Left ventricle myocardium superior (tissue), 1 donor: ENCODE data around the gene COX10. TPM values are rescaled to one million over a fixed set of nuclear protein-coding genes. Genes with fewer than 3 reads are reported as not detected.
"Not testable (repeated sequence)": the region's sequence is repeated elsewhere in the genome, so short reads cannot be mapped to it uniquely, and the experiment has no call there.

ENCODE experiments used
- ATAC-seq: fragments of 200-7000 bp; cut with Tn5 transposase; one replicate; pipeline ENCODE4 v1.9.1; 2020; ENCODE audit warnings: mild to moderate bottlenecking, moderate library complexity
- DNase-seq: peaks from one replicate; pipeline ENCODE4 v3.0.0-alpha.2; 2020
- intact Hi-C: fragments of 100-400 bp; cut with micrococcal nuclease; formaldehyde crosslinking; loops from one replicate; pipeline ENCODE4 v1.11.0; 2022
- long read RNA-seq: library from polyadenylated mRNA; unstranded; transcript quantifications from one replicate; pipeline ENCODE4 v2.0.0, GENCODE V29; 2021
- total RNA-seq: library from RNA; stranded (reverse); fragmentation: NEBNext Ultra II Directional; extraction: Animal tissue kit (Norgen Biotek cat#: 25700); gene quantifications from one replicate; pipeline ENCODE4 v1.2.1, GENCODE V29; 2021
- donor health status: DM: no; HTN: yes; CAD: no; lungs with severe emphysema.

The COX10 gene
- 50.6 TPM for total RNA-seq
- long read RNA-seq, transcript COX10-201 (7 exons, 2,873 nt) = major isoform, 15 of 29 reads
- long read RNA-seq, partial matches to known transcripts = 4 of 29 reads
- long read RNA-seq, other reads (novel, unspliced or antisense) = 10 of 29 reads

DNA sequence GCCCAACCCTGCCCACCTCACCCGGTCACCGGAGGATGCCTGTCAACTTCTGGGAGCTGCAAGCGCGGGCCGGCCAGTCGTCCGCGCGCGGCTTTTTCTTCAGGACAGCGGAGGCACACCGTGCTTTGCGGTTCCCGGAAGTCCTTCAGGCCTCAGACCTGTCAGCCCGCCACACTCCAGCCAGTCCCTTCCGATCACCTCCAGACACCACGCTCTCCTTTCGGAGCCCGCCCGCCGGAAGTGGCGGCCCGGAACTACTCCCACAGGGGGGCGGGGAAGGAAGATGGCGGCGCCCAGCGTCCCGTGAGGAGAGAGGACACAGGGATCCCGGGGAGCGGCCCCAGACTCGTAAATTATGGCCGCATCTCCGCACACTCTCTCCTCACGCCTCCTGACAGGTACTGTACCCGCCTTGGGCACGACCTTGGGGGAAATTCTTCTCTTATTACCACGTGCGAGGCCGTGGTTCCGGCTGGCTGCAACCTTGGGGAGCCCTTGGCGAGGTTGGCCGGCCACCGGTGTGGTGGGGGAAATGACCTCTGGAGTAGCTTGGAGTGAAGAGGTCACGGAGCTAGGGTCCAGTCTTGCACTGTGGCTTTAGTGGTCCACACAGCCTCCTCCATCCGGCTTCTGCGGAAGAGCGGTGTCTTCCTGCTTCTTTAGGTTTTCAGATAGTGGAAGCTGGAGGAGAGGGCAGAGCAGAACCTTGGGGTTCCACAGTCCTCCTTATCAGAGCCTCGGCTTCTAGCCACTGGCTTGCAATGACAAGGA lies at the start of gene COX10:
Gene COX10, plus strand, starts transcription at position 254 of the 771 bp plus-strand sequence. Its CDS starts 102 bp downstream, at position 356.
- DNase-seq (peak; percentile 93), ATAC-seq (peak; percentile 100)
- intact Hi-C loops = loop anchor here (10.0 kb wide), 1 partner anchor 235 kb away; the partner anchor contains the start of gene HS3ST3B1

DNA sequence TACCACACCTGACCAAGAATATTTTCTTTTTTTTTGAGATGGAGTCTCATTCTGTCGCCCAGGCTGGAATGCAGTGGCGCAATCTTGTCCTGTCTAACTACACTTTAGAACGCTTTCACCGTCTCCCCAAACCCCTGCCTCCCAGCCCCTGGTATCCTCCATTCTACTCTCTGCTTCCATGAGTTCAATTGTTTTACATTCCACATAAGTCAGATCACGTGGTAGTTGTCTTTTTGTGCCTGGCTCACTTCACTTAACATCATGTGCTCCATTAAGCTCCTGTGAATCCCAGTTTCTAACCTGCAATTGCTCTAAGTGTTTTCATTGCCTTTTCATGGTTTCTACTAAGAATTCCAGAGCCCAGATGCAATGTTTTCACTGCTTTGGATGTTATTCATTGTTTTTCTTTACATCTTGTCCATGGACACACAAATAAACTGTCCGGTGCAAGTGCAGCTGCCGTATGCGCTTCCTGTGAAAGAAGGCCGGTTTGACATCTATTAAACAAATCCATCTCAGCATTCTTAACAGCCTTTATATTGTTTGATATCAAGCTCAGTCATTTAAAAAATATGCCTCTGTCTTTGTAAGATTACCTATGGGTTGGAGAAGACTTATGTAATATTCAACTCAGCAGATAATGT lies 47.5 kb upstream of the COX10 start:
- intact Hi-C loops, ATAC-seq, DNase-seq: not testable (repeated sequence)

DNA sequence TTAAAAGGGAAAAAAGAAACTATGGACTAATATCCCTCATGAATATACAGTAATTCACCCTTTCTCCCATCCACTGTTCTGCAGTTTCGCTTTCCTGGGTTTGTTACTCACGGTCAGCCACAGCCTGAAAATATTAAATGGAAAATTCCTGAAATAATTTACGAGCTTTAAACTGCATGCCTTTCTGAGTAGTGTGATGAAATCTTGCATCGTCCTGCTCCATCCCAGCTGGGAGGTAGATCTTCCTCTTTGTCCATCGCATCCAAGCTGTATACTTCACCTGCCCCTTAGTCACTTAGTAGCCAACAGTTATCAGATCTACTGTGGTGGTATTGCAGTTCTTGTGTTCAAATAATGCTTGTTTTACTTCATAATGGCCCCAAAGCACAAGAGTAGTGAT lies 39.5 kb upstream of the COX10 start:
- intact Hi-C loops, DNase-seq, ATAC-seq: not testable (repeated sequence)

DNA sequence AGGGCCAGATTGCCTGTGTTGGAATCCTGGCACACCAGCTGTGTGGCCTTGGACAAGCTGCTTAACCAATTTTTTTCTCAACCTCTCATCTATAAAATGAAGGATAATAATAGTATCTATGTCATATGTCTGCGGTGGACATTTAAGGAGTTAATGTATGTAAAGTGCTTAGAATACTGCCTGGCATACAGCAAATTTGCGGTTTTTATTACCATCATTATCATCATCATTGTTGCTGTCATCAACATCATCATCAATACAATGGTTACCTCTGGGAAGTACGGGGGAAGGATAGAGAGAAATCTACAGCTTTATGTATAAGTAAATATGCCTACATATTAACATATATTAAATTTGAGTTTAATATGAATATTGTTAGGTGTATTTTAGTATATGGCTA lies 37.1 kb upstream of the COX10 start:
- DNase-seq (no peak), ATAC-seq (no peak)
- intact Hi-C loops = no loop called here

DNA sequence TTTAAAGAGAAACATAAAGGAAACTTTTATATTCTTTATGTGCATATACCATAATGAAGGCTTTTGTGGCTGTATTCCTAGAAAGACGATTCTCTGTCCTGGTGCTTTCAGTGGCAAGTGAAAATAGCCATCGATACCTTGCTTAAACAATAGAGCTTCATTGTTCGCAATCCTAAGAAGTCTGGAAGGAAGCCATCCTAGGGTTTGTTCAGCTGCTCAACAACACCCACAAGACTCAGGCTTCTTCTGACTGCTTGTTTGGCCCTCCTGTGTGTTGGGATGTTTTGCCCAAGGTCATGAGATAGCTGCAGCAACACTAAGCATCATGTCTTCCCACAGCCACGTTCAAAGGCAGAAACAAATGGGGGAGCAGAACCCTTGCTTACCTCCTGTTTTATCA lies 36.1 kb upstream of the COX10 start:
- no peak for DNase-seq
- intact Hi-C loops = no loop called here
- no peak for ATAC-seq

DNA sequence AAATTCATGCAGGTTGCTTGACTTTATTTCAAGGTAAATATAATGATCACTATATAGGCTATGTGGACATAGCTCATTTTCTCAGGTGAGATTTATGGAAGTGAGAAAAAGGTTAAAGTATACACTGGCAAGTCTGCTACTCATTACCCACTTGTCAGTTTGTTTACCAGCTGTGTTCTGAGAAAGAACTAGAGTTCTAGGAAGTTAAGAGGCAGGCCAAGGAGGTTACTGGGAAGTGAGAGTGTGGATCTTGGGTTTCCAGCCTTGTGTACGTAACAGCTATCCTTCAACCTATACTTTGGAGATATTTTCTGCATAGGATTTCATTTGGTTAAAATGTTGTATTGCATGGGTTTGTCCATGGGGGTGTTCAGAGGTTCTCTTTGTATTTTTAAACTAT lies 31.9 kb upstream of the COX10 start:
- intact Hi-C loops = no loop called here
- DNase-seq = no peak
- no peak for ATAC-seq

DNA sequence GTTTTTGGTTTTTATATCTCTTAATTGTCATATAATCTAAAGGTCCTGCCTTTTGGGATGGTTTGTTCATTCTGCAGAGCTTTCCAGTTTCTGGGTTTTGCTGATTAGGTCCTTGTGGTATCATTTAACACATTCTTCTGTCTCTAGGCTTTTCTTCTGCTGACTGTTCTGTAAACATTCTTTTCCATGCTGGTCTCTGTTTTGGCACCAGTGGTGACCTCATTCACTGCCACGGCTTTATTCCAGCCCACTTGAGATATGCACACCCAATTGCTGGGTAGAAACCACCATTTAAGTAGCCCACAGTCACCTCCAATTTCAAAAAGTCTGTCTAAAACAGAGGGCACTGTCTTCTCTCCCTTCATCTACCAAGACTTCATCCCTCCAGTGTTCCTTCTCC lies 31.1 kb upstream of the COX10 start:
- ATAC-seq (no peak), DNase-seq (no peak)
- intact Hi-C loops = no loop called here

DNA sequence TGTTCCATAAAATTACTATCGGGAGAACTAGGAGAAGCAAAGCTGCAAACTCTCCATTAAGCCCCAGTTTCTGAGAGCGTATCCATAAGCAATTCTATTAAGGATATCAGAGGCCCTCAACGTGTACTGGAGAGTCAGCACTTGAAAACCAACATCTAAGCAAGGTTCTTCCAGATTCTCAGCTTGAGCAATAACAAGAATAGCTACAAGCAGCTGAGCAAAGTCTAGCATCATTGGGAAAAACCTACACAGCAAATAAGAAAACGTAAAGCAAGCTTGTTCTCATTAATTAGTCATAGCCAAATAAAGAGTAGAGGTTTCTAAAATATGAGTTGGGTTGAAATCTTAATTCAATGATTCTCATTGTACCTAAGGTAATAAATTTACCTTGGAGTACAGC lies 26.9 kb upstream of the COX10 start:
- intact Hi-C loops = no loop called here
- no peak for DNase-seq
- no peak for ATAC-seq

DNA sequence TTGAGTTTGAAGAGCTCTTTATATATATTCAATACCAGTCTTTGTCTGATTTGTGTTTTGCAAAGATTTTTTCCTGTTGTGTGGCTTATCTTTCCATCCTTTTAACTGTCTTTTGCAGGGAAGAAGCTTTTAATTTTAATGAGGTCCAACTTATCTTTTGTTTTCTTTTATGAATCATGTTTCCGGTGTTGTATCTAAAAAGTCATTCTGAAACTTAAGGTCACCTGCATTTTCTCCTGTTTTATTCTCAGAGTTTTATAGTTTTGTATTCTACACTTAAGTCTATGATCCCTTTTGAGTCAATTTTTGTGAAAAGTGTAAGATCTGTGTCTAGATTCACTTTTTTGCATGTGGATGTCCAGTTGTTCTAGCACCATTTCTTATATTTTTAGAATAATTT lies 24.6 kb upstream of the COX10 start:
- DNase-seq = no peak
- intact Hi-C loops = no loop called here
- ATAC-seq = no peak

DNA sequence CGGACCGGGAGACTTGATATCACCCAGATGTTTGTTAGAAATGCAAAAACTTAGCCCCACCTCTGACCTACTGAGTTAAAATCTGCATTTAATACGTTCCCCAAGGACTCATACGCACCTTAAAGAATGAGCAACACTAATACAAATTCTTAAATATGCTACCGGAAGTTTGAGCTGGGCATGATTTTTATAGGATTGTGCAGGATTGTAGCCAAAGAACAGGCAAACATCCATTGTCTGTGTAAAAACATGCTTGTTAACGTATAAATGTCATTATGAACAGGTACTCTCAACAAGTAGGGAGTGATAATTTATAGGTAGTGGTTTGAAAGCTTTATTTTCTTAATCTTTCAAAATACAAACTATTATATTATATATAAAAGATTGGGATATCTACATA lies 22.3 kb upstream of the COX10 start:
- intact Hi-C loops = no loop called here
- ATAC-seq (no peak), DNase-seq (no peak)

DNA sequence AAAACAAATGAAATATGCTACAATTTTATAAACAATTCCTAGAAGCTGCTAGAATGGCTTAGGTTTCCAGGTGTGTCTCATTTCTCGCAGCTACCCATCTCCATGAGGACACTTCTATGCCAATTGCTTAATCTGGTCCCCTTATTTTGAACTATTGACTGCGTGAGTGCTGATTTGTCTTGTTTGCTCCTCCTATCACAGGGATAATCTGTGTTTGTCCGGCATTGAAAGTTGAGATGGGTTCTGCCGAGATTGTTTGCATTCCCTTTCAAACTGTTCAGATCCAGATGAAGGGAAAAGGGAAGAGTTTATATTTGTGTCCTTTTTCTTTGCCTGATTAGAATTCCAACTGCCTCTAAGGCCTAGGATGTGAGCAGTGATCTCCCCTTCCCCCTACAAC lies 21.7 kb upstream of the COX10 start:
- intact Hi-C loops = no loop called here
- DNase-seq = no peak
- no peak for ATAC-seq

DNA sequence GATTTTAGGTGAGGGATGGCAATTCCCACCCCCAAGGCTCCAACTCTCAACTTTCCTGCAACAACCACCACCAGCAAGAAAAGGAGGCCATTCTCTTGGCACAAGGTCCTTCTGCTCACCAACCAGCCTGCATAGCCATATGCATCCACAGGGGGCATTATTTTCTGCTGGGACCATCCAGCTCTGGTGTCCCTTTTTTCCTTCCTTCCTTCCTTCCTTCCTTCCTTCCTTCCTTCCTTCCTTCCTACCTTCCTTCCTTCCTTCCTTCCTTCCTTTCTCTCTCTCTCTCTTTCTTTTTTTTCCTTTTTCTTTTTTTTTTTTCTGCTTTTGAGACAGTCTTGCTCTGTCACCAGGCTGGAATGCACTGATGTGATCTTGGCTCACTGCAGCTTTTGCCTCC lies 21.1 kb upstream of the COX10 start:
- no peak for DNase-seq
- intact Hi-C loops = no loop called here
- no peak for ATAC-seq

DNA sequence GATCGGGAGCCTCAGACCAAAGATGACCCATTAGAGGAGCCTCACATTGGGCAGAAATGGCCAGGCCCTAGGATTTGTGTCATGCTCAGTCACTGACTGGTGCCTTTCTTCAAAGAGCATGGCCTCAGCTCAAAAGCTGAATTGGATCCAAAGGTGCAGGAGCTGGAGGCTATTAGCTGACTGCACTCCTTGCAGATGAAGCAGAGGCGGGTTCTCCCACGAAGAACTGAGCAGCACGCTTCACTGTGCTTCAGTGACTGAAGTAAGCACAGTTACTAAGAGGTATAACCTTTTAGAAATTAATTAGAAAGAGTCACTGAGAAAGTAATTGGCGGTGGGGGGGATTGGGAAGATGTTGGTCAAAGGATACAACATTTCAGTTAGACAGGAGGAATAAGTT lies 18.7 kb upstream of the COX10 start:
- no peak for ATAC-seq
- intact Hi-C loops = no loop called here
- no peak for DNase-seq

DNA sequence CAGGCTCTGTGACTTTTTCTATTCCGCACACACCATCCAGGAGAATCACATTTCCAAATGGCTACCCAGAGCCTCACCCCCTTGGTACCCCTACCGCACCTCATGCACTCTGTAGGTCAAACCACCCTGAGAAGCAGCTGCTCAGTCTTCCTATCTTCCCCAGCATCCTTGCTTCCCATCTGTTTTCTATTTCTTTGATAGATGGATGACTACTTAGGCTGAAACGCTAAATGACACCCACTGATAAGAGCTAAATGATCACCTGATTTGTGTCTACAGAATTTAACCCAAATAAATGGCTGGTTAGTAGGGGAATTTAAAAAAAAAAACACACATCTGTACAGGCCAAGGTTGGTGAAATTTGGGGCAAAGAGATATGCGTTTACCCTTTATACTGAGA lies 17.6 kb upstream of the COX10 start:
- DNase-seq = no peak
- no peak for ATAC-seq
- intact Hi-C loops = no loop called here

DNA sequence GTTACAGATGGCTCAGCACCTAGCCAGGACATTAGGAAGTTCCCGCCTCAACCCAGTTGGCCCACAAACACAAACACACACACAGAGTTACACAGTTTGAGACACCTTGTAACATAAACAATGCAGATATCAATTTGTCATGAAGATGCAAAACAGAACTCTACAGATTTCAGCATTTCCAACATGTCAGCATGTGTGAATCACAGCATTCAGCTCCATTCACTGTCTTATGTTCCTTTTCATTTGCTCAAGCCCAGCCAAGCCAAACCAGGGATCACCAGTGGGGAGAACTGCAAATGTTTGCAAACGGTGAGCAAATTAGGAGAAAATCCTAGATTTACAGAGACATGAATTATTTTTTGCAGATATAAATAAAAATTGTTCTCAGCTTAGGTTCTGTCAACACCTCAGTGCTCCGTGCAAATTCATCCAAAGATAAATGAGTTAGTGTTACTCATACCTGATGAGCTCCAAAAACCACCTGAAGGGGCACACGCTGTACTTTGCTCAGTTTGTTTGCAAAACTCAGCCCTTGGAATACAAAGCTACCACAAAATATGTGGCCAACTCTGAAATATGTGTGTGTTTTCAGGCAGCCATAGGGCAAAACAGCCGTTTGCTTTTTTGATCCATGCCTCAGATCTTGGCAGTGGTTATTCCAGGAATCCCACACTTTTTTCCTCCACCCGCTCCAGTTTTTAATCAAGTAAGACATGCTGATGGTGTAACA lies 16.3 kb upstream of the COX10 start:
- ATAC-seq (no peak), DNase-seq (no peak)
- intact Hi-C loops = no loop called here

DNA sequence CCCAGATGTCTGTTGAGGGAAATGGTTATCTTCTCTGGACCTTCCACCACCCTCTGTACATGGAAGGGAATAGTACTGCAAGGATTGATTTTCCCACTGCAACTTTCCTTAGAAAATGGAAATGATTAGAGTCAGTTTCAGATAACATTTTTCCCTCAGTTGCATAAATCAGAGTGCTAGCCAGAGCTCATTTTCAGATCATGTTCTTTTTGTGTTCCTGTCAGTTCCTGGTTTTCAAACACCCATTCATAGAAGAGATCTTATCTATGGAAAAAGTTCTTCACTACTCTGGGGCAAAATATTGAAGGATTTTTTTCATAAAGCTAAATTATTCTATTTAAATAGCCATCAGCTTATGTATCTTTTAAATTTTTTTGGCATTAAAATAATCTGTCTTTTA lies 11.7 kb upstream of the COX10 start:
- DNase-seq = no peak
- intact Hi-C loops = no loop called here
- ATAC-seq = no peak

DNA sequence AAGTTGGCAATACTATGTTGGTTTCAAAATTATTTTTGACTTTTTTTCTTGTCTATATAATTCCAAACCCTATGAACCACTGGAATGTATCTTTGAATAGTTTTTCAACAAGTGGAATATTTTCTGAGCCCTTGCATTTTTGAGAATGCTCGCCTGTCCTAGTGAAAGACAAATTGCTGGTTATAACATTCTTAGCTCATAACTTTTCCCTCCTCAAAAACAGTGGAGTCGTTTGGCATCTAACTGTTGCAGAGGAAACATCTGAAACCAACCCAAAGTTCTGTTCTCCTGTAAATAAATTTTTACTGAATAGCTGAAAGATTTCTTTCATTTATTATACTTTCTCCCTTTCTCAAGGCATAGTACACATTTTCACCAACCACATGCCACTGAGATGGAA lies 11.3 kb upstream of the COX10 start:
- ATAC-seq (no peak), DNase-seq (no peak)
- intact Hi-C loops = no loop called here

DNA sequence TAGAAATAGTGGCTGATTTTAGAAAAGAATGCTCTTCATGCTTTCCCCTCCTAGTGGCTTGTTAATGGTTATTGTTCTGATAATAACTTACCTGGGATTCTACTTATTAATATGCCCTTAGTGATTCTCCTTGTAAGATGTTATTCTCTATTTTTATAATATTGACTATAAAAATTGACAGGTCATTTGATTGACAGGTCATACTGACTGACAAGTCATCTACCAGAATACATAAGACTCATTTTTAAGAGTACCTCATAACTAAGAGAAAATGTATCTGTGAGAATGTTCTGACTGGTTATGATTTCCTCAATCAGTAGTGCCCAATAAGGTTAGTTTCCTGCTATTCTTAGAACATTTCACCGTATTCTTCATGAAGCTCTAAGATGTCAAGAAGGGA lies 8.6 kb upstream of the COX10 start:
- ATAC-seq (no peak), DNase-seq (no peak)
- intact Hi-C loops = loop anchor here (10.0 kb wide), 1 partner anchor 244 kb away; the partner anchor contains the start of gene HS3ST3B1

DNA sequence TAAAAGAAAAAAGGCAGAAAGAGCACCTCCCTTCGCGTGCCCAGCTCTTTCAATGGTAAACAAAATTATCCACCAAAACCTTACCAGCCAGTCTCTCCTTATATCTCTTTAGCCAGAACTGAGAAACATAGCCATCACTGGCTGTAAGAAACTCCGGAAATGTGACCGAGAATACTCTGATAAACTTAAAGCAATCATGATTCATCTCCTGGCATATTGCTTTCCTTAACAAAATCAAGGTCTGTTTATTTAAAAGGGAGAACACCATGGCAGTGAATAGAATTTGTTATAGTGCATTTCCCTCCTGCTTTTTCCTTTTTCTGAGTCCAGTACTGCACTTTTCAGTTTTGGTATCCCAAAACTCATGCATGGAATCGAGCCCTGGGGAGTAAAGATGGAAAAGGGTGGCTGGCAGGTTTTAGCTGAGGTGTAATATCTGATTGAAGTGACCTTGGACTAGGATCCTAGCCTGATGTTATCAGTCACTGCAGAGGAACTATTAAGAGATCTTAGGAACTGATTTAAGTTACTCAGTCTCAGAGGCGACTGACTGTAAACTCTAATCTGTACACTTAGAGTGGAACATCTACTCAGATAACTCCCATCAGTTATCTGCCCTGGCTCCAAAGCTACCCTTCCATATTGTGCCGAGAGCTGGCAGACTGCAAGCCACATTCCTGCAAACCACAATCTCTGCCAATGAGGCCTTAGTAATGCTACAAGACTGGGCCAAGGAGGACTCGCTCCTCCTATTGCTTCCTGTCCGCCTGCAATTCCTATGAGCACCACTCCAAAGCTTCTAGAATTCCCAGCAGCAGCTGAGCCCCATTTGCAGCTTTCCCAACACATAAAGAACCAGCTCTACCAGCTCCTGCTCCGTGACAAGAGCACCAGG lies 7.4 kb upstream of the COX10 start:
- ATAC-seq (peak; percentile 88), DNase-seq (no peak)
- intact Hi-C loops = loop anchor here (10.0 kb wide), 1 partner anchor 243 kb away; the partner anchor contains the start of gene HS3ST3B1
